Measurements from ENCODE around the gene CCK.

The CCK gene

GRCh38 chr3:42274266-42274665 lies 8.3 kb upstream of the CCK start:
- H3K27me3 ChIP-seq (ENCODE audit: insufficient read depth, low read depth): no peaks in the 10 kb centered on the region
- H3K4me1 ChIP-seq (ENCODE audit: low read depth, poor library complexity, severe bottlenecking): no peaks in the 10 kb centered on the region
- H2AFZ ChIP-seq (ENCODE audit: low read depth): no peak overlapping the region
- H3K4me2 ChIP-seq: no peak overlapping the region
- H3K36me3 ChIP-seq (ENCODE audit: insufficient read depth): no peaks in the 10 kb centered on the region
- no peaks in the 10 kb centered on the region for H4K20me1 ChIP-seq (ENCODE audit: insufficient read depth)
- H3K9ac ChIP-seq: no peak overlapping the region
- TF ChIP-seq, protein P1, sequence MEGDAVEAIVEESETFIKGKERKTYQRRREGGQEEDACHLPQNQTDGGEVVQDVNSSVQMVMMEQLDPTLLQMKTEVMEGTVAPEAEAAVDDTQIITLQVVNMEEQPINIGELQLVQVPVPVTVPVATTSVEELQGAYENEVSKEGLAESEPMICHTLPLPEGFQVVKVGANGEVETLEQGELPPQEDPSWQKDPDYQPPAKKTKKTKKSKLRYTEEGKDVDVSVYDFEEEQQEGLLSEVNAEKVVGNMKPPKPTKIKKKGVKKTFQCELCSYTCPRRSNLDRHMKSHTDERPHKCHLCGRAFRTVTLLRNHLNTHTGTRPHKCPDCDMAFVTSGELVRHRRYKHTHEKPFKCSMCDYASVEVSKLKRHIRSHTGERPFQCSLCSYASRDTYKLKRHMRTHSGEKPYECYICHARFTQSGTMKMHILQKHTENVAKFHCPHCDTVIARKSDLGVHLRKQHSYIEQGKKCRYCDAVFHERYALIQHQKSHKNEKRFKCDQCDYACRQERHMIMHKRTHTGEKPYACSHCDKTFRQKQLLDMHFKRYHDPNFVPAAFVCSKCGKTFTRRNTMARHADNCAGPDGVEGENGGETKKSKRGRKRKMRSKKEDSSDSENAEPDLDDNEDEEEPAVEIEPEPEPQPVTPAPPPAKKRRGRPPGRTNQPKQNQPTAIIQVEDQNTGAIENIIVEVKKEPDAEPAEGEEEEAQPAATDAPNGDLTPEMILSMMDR (conservative IDR thresholded peaks at IDR 0.05; ENCODE audit: low read depth, low read length): no peak
- H3K4me3 ChIP-seq (IDR thresholded peaks at IDR 0.05; ENCODE audit: insufficient read depth, low read depth, low read length): no peak overlapping the region
- no peak overlapping the region for H3K27ac ChIP-seq
- H3K79me2 ChIP-seq (ENCODE audit: insufficient read depth, low read depth): no peaks in the 10 kb centered on the region

DNA sequence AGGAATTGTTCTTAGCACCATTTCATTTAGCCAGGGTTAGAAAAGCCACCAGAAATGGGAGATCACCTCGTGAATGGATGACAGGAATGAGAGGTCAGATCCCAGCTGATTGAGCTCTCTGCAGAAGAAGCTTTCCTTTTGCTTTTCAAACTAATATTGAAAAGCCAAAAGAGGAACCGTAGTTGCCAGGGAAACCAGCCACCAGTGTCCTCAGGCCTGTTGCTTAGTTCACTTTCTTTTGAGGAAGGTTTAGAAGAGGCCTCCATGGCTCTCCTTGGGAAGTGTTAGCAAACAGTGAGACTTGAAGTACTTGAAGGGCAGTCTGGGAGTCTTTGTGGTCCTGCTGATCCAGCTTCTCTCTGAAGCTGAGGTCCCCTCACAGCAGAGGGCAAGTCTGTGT lies 7.4 kb upstream of the CCK start:
- no peak overlapping the region for H3K27ac ChIP-seq
- no peak overlapping the region for H3K4me3 ChIP-seq (IDR thresholded peaks at IDR 0.05; ENCODE audit: insufficient read depth, low read depth, low read length)
- no peaks in the 10 kb centered on the region for H3K36me3 ChIP-seq (ENCODE audit: insufficient read depth)
- TF ChIP-seq, protein P1 (conservative IDR thresholded peaks at IDR 0.05; ENCODE audit: low read depth, low read length): no peak
- no peak overlapping the region for H3K9ac ChIP-seq
- H3K27me3 ChIP-seq (ENCODE audit: insufficient read depth, low read depth): no peaks in the 10 kb centered on the region
- no peaks in the 10 kb centered on the region for H3K79me2 ChIP-seq (ENCODE audit: insufficient read depth, low read depth)
- H3K4me2 ChIP-seq: no peak overlapping the region
- H2AFZ ChIP-seq (ENCODE audit: low read depth): no peak overlapping the region
- H4K20me1 ChIP-seq (ENCODE audit: insufficient read depth): no peaks in the 10 kb centered on the region
- no peaks in the 10 kb centered on the region for H3K4me1 ChIP-seq (ENCODE audit: low read depth, poor library complexity, severe bottlenecking)

- no peaks in the 10 kb centered on the region for H3K27me3 ChIP-seq (ENCODE audit: insufficient read depth, low read depth)
- TF ChIP-seq, protein P1 (conservative IDR thresholded peaks at IDR 0.05; ENCODE audit: low read depth, low read length): no peak
- H4K20me1 ChIP-seq (ENCODE audit: insufficient read depth): no peaks in the 10 kb centered on the region
- no peak overlapping the region for H3K4me2 ChIP-seq
- no peak overlapping the region for H3K4me3 ChIP-seq (IDR thresholded peaks at IDR 0.05; ENCODE audit: insufficient read depth, low read depth, low read length)
- H3K9ac ChIP-seq: no peak overlapping the region
- no peaks in the 10 kb centered on the region for H3K79me2 ChIP-seq (ENCODE audit: insufficient read depth, low read depth)
- H2AFZ ChIP-seq (ENCODE audit: low read depth): no peak overlapping the region
- H3K27ac ChIP-seq: no peak overlapping the region
- no peaks in the 10 kb centered on the region for H3K4me1 ChIP-seq (ENCODE audit: low read depth, poor library complexity, severe bottlenecking)
- H3K36me3 ChIP-seq (ENCODE audit: insufficient read depth): no peaks in the 10 kb centered on the region
These were observed 5.8 kb upstream of the CCK start for GRCh38 chr3:42271786-42272185.

DNA sequence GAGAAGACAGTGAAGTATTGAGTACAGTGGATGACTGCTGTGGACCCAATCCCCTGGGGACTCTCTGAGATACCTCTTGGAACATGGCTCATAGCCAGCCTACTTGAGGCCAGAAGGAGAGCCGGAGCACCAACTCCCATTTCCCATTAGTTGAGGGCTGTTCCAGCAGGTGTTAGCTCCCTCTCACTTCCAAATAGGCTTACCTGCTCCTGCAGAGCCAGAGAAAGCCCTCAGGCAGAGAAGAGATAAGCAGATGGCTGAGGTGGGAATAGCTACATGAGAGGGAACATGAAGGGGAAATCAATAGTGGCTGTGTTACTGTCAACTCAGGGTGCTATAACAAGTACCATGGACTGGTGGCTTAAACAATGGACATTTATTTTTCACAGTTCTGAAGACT lies 4.6 kb upstream of the CCK start:
- Histone ChIP-seq H4K20me1 (ENCODE audit: insufficient read depth) (no peaks in the 10 kb centered on the region), H2AFZ (ENCODE audit: low read depth) (no peak overlapping the region), H3K4me2 (no peak overlapping the region), H3K4me1 (ENCODE audit: low read depth, poor library complexity, severe bottlenecking) (no peaks in the 10 kb centered on the region), H3K9ac (no peak overlapping the region), H3K79me2 (ENCODE audit: insufficient read depth, low read depth) (no peaks in the 10 kb centered on the region), H3K36me3 (ENCODE audit: insufficient read depth) (no peaks in the 10 kb centered on the region), H3K27me3 (ENCODE audit: insufficient read depth, low read depth) (no peaks in the 10 kb centered on the region), H3K4me3 (IDR thresholded peaks at IDR 0.05; ENCODE audit: insufficient read depth, low read depth, low read length) (no peak overlapping the region), H3K27ac (no peak overlapping the region)
- TF ChIP-seq, protein P1 (conservative IDR thresholded peaks at IDR 0.05; ENCODE audit: low read depth, low read length): no peak

Measured in KMS-11 (cell line).